Stimulated activated CD4-positive, alpha-beta T cell treated with anti-CD3 and anti-CD28 coated beads, Interleukin-12 subunit alpha, Interleukin-12 subunit beta, amount 100 ng/mL, for 4 hours (primary cell): Measurements from ENCODE around the gene RCAN1.
"Not testable (repeated sequence)": the region's sequence is repeated elsewhere in the genome, so short reads cannot be mapped to it uniquely, and the experiment has no call there.

ENCODE experiments used
- DNase-seq: peaks from one replicate; pipeline ENCODE4 v3.0.0-alpha.2; 2020

Gene RCAN1

DNA sequence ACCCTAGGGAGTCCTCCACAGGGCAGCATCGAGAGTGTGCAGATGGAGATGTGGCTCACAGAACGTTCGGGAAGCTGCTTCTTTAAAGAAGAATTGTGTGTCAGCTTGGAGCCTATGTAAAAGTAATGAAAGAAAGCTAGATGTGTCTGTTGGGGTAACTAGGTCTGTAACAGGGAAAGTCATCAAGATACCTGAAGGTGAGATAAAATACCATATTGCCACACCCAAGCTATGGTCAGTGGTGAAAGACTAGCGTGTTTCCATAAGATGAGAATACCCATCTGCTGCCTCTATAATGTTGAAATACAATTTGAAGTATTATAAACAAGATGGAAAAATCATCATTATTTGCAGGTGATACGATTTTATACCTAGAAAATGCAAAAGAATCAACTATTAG, 17.5 kb downstream of the RCAN1 start:
- no peak for DNase-seq

DNA sequence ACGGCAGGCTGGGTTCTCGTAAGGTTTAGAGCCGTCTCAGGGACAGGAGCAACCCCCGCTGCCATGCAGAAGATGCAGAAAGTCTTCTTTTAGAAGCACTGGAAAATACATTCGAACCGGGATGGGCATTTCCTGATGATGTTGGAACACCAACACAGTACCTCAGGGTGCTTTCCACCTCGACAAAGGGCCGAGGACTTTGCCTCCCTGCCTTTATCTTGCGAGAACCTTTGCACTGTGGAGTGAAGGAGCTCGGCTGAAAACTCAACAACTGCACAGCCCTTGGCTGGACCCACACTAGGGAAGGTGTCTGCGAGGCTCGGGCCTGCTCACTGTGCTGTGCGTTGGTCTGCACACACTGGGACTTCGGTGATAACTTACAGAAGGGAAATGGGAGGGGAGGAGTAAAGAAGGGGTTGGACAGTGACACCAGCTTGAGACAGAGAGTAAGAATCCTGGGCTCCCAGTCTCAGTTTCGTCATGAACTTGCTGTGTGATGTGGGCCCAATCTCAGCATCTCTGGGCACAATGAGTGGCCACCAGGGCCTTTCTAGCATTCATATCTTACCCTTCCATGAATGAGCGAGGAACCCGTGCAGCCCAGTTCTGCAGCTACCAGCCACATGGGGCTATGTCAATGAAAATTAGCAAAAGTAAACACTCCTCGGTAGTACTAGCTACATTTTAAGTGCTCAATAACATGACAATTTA, 18.2 kb downstream of the RCAN1 start:
- DNase-seq, result no peak

DNA sequence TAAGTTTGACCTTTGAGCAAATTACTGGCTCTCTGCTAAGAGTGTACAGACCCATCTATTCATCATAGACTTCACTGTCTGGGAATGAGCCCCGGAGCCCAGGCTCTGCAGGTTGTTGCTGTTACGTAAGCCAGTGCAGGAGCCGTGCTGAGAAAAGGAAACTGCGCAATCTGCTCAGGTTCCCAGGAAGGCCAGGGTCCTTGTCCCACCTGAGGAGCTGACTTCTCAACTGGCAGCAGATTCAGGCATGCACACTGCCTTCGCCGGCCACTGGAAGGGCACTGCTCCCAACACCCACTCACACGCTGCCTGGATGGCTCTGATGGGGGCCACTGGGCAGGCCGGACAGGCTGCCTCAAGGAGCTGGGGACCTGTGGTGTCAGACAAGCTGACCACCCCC, 19.5 kb downstream of the RCAN1 start:
- no peak for DNase-seq

DNA sequence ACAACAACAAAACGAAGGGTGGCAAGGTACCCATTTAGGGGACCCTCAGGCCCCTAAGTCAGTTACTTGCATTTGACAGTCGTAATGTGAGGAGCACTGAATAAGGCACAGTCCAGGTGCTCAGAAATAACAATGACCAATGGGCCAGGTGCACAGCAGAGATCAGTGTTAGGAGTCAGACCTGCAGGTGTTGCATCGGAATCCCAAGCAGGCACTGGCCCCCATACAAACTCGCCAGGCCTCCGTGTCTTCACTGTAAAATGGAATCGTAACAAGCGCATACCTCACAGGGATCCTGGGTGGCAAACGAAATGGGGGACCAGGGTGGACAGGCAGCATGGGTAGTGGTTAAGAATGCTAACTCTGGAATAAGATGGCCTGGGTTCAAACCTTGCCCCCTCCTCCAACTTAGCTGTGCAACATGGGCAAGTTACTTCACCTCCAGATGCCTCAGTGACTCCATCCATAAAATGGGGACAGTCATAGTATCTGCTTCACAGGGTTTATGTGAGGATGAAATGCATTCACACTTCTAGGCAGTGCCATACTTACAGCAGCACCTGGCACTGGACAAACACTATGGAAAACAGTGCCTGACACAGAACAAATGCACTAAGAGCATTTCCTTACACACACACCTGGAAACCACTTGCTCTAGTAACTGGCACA, 20.2 kb downstream of the RCAN1 start:
- no peak for DNase-seq

DNA sequence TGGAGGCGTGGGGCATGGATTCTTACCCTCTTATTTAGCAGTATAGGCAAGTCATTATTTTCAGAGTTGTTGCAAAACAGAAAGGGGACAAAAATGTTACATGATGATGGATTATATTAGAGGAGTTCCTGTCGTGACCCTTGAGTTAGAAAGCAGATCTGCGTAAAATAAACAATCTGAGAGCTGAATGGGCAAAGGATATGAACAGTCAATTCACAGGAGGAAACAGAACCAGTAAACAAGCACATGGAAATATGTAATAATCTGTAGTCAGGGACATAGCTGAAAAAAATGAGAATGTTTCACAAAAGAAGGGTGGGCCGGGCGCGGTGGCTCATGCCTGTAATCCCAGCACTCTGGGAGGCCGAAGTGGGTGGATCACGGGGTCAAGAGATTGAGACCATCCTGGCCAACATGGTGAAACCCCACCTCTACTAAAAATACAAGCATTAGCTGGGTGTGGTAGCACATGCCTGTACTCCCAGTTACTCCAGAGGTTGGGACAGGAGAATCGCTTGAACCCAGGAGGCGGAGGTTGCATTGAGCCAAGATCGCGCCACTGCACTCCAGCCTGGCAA, 20.9 kb downstream of the RCAN1 start:
- DNase-seq, result no peak

DNA sequence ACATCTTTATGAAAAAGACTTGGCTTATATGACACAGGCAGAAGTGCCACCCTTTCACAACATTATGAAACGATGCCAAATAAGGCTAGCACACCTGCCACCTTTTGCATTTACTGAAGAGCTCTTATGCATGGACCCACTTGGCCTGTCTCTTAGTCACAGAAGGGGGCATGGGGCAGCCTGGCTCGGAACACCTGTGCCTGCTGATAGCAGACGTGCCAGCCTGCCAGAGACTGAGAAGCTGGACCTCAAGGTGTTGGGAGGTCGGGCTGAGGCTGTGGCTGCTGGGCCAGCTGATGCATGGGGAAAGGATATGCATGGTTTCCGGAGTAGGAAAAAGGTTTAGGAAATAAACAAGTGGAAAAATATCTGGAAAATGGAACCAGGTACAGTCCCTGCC, 21.5 kb downstream of the RCAN1 start:
- no peak for DNase-seq

DNA sequence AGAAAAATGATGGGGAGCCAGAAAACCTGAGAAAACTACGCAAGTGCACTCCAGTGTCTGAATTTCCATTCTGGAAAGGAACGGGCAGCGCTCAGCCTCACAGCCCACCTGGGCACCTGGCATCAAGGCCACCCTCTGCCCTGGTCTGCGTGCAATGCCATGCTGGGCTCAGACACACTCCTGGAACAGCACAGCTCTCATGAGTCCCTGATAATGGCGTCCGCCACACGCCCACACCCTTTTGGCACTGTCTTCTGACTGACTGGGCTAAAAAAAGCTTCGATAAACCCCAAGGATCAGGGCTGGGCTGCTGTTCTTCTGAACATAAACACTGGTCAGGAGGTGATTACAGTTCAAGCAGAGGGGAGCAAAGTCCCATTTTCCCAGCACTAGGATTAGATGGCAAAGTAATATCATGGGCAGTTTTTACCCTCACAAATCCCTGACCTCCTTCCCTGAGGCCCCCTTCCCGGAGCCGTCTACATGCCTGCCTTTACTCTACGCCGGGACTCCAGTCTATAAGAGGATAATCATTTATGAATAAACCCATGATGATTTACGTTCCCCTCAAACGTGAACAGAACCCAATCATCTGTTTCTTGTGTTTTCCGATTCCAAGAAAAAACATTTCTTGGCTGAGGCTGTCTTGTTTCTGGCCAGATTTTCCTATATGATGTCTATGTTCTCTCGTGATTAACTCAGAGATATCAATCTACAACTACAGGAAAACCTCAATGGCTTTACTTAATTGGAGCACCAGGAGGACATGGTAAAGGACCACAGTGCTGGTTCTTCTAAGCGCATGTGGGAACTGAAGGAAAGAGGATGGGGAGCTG, 22.6 kb downstream of the RCAN1 start:
- DNase-seq, result no peak

DNA sequence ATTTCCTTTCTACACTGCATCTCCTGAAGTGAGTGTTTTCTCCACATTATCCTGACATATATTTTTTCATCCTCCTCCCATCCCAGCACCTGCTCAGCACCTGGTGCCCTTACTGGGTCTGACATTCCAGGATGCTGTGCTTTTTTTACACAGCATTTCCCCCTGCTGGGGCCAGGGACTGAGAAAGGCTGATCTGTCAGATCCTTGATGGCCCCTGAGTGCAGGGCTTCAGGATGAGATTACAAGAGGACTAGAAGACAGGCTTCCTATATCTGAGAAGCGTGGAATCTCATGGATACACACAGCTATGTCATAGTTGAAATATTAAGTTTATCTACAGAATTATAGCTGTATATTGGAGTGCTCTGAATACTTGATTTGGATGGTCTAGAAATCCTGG, 24.4 kb downstream of the RCAN1 start:
- DNase-seq, result no peak

DNA sequence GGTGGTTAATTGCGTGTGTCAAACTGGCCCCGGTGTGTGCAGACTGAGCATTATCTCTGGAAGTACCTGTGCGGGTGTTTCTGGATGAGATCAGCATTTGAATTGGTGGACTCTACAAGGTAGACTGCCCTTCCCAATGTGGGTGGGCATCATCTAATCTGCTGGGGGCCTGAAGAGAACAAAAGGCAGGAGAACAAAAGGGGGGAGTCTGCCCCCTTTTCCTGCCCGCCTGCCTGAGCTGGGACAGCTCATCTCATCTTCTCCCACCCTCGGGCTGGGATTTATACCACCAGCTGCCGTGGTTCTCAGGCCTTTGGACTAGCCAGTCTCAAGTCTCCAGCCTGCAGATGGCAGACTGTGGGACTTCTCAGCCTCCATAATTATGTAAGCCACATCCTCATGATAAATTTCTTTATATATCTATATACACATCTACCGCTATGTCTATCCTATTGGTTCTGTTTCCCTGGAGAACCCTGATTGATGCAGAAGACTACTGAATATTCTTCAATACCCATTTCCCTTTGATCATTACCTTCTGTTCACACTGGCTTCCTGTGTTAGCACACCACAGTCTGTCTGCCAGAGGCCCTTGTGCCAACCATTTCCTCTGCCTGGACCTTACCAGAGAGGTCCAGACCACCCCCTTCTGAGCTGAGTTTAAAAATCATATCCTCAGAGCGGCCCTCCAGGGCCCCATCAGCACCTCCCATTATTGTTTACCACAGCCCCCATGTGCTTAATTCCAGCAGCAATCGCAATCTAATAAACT, 25.2 kb downstream of the RCAN1 start:
- no peak for DNase-seq

DNA sequence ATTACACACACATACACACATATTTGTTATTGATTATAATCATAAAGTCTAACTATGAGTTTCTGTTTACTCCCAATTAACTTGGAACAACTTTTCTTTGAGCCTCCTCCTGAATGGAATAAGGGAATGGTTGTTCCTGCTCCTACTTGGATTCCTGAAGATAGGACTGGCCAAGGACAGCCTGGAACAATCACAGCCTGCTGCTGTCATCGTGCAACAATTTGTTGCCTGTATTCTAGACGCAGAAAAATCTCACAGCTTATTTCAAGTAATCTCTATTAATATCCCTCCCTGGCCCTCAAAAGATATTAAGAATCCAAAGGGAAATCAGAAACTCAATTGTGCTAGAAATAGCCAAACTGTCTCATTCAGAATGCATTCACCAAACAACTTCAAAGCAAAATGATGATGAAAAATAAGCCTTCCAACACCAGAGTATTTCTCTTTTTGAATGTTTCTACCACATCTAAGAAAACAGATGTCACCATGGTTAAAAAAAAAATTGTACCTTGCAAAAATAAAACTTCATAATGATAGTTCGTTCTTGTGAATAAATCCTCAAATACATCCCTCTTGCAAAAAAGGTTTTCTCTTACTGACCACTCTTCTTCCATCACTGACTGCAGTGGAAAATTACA, 30.9 kb downstream of the RCAN1 start:
- DNase-seq, result no peak

DNA sequence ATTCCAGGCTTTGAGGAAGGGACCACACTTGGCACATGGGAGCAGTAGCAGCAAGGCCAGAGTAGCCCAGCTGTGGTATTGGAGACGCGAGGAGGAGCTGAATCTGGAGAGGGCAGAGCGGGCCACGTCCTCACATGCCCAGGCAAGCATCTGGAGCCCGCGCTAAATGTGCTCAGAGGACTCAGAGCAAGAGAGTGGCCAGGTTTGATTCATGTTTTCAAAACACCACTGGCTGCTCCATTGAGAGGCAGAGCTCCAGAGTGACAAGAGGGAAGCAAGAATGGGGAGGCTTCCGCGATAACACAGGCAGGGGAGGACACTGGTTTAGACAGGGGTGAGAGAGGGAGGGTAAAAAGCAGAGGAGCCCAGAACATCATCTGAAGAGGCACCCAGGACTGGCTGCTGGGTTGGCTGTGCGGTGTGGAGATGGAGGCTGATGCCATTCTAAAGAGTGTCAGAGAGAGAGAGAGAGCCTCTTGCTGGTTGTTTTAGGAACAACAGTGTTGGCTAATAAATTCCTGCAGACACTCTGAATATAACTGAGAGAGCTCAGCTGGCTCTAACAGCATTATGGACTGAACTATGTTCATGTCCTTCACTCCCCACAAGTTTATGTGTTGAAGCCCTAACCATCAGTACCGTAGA, 32.3 kb downstream of the RCAN1 start:
- DNase-seq, result no peak

DNA sequence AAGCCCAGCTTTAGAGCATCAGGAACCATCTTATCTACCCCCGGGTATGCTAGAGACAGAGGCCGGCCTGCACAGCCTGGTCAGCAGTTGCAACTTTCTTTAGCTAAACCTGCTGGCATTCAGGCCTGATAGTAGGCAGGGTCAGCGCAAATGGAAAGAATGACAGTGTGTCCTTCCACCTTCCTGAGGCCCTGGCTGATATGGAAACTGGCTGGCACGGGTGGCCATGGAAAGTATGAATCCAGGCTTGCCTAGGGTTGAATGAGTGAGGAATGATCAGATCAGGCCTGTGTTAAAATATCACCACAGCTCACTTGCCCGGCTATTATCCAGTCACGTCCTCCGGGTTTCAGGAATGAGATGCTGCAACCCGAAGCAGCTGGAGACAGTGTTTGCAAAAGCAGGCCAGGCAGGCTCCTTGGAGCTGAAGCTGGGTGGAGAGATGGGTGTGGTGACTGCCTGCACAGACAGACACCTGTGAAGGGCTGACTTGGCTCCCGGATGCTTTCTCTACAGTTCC, 34.7 kb downstream of the RCAN1 start:
- no peak for DNase-seq

DNA sequence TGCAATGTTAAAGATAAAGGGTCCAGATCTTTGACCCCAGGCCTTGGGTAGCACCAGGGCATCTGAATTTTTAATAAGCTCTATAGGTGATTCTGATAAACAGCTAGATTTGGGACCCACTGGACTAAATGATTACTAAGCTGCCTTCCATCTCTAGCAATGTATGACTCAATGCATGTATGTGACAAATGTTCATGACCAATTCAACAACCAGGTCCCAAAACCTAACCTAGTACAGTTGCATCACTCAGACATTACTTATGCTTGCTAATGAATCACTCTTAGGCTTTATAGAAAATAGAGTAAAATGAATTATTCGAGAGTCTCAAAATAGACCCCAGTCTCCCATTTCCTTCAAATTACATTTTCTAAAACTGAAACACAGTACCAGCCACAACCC, 35.5 kb downstream of the RCAN1 start:
- DNase-seq, result no peak

DNA sequence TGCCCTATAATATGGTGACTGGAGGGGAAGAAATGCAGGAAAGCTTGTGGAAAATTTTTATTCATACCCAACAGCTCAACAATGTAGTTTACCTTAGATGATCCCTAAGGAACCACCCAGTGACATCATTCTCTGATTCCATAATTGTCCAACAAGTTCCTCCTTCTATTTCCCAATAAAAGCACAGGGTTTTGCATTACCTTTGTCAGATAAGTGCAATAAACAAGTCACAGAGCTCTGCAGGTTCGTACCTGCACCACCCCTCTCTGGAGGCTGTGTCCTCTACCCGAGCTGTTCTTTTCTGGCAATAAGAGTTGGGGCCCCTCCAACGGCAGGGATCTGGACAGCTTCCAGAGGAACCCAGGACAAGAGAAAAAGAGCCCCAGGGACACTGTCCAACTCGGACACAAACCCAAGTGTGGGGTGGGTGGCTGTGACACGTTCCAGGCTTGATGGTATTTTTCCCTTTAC, 38.8 kb downstream of the RCAN1 start:
- no peak for DNase-seq

DNA sequence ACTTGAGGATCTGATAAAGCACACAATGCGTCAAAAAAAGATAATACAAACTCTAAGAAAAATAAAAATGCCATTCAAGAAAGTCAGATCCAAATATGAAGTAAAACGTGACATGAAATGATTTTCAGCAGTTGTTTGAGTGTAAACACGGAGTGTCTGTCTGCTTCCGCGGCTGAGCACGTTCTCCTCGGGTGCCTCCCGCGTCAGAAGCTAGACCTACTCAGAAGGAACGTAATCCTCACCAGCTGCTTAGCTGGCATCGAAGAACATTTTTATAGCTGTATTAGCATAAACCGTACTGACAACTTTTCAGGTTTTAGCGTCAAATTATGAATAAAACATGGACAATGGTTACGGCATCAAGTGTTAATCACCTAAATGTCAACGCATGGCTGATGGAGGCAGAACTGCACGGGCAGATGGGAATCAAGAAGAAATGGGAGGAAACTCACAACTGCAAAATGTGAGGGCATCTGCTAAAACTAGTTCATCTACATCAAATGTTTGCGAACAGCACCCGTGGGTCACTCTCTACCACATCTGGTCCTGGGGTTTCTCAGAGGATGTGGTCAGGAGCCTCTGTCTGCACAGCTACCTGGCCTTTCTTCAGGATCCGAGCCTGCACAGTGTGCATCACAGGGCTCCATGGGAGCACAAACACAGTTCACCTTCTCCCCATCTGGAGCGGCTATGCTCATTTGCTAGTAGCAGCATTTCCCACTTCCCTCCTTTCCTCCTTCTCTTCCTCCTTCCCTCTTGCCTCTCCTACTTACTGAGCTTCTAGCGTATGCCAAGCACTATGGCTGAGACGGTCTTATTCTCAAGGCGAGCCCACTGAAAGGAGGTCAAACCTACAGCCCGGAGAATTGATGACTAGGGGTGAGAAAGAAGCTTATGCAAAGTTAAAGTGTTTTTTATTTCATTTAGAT, 40.0 kb downstream of the RCAN1 start:
- DNase-seq, result no peak

DNA sequence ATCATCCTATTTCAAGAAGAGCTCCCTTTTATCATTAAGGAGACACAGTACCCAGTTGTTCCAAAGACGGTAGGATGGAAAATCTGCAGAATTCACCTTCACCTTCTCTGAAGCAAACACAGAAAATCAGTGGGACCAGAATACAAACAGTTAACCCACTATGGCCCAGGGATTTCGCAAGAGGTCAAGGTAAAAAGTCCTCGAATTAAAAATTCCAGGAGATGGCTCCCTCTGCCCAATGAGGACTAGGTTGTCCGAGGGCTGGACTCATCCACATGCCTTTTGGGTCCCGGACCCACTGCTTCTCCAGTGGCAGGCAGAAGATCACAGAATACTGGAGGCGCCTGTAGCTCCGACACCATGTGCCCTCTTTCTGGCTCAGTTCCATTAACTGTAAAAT, 42.9 kb downstream of the RCAN1 start:
- no peak for DNase-seq

DNA sequence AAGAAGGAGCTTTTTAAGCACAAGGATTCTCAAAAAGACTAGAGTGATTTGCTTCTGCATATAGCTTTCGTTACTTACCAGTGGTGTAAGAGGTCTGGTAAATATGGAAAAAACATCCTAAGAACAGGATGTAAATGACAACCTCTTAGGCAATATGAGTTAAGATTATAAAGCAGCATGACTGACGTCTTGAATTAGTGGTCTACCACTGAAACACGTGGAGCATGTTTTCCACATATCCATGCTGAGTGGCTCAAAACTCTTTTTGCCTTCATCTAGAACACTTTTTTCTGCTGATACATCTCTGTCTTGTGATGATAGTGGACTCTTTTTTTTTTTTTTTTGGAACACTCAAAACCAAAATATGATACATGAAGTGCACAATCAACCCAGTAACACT, 44.6 kb downstream of the RCAN1 start:
- no peak for DNase-seq

DNA sequence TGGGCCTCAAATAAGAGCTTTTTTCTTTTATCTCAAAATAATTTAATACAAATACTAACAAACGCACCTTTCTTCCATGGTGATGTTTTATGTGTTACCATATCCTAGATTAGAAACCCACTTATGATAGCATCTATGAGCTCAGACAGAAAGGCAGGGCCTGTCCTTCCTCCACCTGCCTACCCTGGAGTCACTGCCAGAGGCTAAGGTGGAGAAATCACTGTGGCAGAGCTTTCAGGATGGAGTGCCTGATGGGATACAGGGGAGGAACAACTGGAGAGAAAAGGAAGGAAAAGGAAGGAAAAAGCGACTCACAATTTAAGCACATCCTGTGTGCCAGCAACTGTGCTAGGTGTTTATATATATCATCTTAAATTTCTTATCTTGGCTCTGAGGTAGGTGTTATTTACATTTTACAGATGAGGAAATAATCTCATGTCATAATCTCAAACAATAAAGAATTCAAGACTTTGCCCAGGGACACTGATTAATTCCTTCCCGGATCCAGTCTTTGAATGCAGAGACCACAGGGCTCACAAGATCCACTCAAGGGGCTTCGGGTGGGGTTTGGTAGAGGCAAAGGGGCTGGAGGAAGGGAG, 45.4 kb downstream of the RCAN1 start:
- DNase-seq, result no peak

DNA sequence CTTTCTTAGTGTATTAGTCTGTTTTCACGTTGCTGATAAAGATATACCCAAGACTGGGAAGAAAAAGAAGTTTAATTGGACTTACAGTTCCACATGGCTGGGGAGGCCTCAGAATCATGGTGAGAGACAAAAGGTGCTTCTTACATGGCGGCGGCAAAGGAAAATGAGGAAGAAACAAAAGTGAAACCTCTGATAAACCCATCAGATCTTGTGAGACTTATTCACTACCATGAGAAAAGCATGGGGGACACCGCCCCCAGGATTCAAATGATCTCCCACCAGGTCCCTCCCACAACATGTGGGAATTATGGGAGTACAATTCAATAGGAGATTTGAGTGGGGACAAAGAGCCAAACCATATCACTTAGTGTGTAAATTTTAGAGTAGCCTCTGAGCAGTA, 46.1 kb downstream of the RCAN1 start:
- not testable (repeated sequence) for DNase-seq
